Astrocyte of the cerebellum (primary cell): ENCODE data around the gene THSD4.
A peak's percentile ranks its signal among the peaks of the same experiment; 100 is the strongest.

Experiments
- DNase-seq: peaks from one replicate; pipeline ENCODE4 v3.0.0-alpha.2; 2011; ENCODE audit warnings: low read depth
- H3K4me3 ChIP-seq: 2 replicates; pipeline ENCODE4 v1.5.1; 2011; ENCODE audit warnings: mild to moderate bottlenecking, low read depth, low read length, moderate library complexity
- in situ Hi-C: cut with HindIII; loops from 2 replicates; pipeline ENCODE4 v1.10.0; 2017; ENCODE audit warnings: low sequenced_read_pairs
- TF ChIP-seq, protein P1 (sequence below): IDR thresholded peaks from 2 replicates; pipeline ENCODE4 v1.5.1; 2012; ENCODE audit warnings: low read length, low read depth, moderate library complexity, mild to moderate bottlenecking; ENCODE audit errors: missing control alignments

The THSD4 gene

DNA sequence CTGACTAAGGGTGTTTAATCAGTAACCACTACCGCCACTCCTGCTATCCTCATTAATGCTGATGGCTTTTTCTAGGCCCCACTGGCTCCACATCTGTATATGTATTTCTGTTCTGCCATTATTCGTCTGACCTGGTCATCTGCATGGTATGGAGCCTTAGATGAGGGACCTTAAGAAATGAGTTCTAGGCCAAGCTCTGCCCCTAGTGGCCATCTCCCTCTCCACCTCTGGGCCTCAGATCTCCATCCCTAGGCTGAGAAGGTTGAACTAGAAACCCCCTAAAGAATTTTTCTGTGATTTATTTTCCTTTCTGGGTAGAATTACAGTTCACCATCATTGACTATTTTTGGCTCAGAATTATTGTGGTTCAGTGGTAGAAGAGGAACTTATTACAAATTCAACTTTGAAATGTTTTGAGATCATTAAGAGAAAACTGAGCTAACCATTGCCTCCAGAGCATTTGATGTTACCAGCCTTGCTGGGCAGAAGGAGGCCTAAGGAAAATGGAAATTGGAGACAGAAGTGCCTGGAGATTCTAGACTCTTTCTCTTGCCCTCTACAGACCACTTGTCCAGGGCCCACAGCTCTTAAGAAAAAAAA, 369.9 kb downstream of the THSD4 start:
- no peak overlapping the region for H3K4me3 ChIP-seq
- in situ Hi-C loops, result no loop called here
- TF ChIP-seq, protein P1, sequence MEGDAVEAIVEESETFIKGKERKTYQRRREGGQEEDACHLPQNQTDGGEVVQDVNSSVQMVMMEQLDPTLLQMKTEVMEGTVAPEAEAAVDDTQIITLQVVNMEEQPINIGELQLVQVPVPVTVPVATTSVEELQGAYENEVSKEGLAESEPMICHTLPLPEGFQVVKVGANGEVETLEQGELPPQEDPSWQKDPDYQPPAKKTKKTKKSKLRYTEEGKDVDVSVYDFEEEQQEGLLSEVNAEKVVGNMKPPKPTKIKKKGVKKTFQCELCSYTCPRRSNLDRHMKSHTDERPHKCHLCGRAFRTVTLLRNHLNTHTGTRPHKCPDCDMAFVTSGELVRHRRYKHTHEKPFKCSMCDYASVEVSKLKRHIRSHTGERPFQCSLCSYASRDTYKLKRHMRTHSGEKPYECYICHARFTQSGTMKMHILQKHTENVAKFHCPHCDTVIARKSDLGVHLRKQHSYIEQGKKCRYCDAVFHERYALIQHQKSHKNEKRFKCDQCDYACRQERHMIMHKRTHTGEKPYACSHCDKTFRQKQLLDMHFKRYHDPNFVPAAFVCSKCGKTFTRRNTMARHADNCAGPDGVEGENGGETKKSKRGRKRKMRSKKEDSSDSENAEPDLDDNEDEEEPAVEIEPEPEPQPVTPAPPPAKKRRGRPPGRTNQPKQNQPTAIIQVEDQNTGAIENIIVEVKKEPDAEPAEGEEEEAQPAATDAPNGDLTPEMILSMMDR, result peak; percentile 55
- peak; percentile 5 for DNase-seq

DNA sequence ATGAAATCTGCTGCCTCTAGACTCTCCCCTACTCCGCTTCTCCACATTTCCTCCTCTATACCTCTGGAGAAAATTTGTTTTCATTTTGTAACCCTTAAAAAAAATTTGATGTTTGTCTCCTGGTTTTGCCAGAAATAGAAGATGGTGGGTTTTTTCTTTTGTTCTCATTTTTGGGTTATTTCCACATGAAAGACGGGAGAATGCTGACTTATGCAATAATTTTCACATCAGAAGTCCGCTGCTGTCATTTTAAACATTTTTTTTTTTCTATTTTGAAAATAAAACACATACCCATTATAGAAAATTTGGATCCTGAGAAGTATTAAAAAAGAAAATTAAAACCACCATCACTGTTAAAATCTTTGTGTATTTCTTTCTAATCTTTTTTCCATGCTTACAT, 374.3 kb downstream of the THSD4 start:
- TF ChIP-seq, protein P1, result no peak
- no peak overlapping the region for H3K4me3 ChIP-seq
- no peak for DNase-seq
- in situ Hi-C loops, result no loop called here

DNA sequence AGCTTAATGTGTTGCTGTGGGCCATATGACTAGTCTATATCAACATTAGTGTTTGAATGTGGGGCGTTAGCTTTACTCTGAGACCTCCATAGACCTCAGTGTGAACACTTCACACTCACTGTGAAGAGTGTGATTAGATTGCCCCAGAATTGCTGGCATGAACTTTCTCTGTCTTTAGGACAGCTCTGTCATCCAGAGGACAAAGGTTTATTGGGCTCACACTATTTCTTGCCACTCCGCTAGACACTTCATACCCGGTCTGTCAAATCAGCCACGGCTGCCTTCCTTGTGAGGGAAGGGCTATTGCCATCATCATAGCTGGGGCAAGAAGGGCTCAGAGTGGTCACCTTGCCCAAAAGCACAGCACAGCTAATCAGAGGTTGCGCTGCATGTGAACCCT, 378.3 kb downstream of the THSD4 start:
- TF ChIP-seq, protein P1, result no peak
- no peak overlapping the region for H3K4me3 ChIP-seq
- no peak for DNase-seq
- in situ Hi-C loops, result loop anchor here (5.0 kb wide), 1 partner anchor 34 kb away; no protein-coding TSS in a partner anchor

DNA sequence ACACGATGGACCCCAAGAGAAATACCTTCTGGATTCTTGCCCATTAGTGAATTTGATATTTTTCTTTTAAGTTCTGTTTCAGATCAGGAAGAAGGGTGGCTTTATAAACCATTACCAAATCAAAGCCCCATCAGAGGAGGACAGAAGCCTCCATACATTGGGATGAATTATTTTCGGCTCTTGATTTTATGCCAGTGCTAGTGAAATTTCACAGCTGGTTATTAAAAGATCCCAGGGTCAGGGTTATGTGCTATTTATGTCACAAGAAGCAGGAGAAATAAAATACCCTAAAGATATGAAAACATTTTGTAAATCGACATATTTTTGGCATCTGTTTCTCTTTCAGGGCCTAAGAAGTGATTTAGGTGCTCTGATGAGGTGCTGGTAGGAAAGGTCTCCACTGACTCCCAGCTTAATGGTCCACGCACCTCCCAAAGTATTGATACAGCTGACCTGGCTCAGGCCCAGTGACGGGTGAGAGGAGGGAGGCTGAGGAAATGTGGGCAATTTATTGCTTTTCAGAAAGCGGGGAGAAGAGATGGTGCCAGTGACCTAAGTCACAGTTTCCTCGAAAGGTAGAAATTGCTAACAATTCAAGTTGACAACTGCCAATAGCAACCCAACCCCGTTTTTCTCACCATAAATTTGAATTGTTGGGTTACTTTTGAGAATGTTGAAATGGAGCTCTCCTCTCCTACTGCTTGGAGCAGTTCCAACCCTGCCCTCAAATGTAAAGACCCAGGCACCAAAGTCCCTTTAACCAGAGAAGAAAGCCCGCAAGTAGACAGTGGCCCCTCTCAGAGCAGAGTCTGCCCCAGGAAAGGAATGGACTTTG, 379.5 kb downstream of the THSD4 start:
- in situ Hi-C loops, result loop anchor here (5.0 kb wide), 1 partner anchor 33 kb away; no protein-coding TSS in a partner anchor
- no peak for DNase-seq
- no peak overlapping the region for H3K4me3 ChIP-seq
- TF ChIP-seq, protein P1, result no peak

DNA sequence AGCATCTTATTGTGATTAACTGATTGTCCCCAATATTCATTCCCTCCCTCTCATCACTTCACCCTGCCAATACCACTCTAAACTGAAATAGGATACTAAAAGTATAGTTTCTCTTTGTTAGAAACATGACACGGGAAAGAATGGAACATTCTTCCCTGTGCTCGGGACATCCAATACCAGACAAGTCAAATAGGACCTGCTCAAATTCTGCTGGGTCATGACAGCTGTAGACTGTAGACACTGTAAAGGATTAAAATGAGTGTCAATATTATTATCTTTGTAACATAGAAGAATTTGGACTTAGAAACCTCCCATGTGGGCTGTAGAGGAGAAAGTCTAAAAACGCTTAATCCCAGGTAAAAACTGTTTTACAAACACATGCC, 380.1 kb downstream of the THSD4 start:
- in situ Hi-C loops, result no loop called here

DNA sequence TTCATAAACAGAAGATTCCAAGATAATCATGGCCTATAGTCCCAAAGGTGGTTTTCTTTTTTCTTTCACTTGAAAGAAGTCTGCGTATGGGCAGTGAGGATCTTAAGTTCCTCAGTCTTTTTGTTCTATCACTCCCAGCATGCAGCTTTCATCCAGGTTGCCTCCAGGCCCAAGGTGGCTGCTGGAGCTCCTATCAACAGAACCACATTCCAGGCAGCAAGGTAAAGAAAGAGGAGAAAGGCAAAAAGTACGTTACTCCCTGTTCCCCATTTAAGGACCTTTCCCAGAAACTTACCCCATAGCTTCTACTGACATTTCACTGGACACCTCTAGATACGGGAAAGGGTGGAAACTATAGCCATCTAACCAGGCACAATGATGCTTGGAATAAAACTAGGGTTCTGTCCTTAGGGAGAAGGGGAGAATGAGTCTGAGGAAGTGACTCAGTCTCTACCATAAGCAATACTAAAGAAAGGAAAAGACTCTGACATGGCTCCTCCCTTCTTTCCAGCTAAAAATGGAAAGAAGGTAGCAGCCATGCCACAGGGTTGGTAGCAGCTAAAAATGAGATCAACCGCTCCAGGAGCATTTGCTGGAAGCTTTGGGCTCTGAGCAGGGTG, 381.2 kb downstream of the THSD4 start:
- no peak overlapping the region for H3K4me3 ChIP-seq
- in situ Hi-C loops, result no loop called here
- TF ChIP-seq, protein P1, result no peak
- DNase-seq, result no peak

More for the DNA sequence above, 380.1 kb downstream of the THSD4 start:
- no peak overlapping the region for H3K4me3 ChIP-seq
- TF ChIP-seq, protein P1, result no peak
- DNase-seq, result no peak
